Right lung (tissue), 5 donors: ENCODE results near the gene MAPKAPK2. TPM values are rescaled to one million over a fixed set of nuclear protein-coding genes. Genes with fewer than 3 reads are reported as not detected.

ENCODE experiments used
- DNase-seq, 2 donors: peaks; one replicate each; pipeline ENCODE4 v3.0.0-alpha.2; 2013
- polyA plus RNA-seq, 5 donors: library from polyadenylated mRNA; unstranded; fragments of 120-200 nt; gene quantifications; one replicate each; pipeline versions ENCODE4 v1.2.1 to v1.2.3, GENCODE V29; 2013; ENCODE audit warnings: inconsistent platforms in 1 of 5, low replicate concordance in 1 of 5; ENCODE audit not compliant: insufficient read length in 5 of 5, insufficient read depth in 1 of 5

Gene MAPKAPK2
- polyA plus RNA-seq, 5 donors = 52.1 to 65.9 (median 53.6) TPM

GRCh38 chr1:206700445-206701036 is 15.8 kb downstream of the MAPKAPK2 start:
- DNase-seq = no peak

GRCh38 chr1:206702260-206702659 is 17.6 kb downstream of the MAPKAPK2 start:
- no peak for DNase-seq

GRCh38 chr1:206702803-206703202 is 18.1 kb downstream of the MAPKAPK2 start:
- DNase-seq = no peak

GRCh38 chr1:206703661-206704060 is 19.0 kb downstream of the MAPKAPK2 start:
- no peak for DNase-seq

GRCh38 chr1:206704226-206704625 is 19.5 kb downstream of the MAPKAPK2 start:
- DNase-seq = no peak

- no peak for DNase-seq
These were observed 20.5 kb downstream of the MAPKAPK2 start for GRCh38 chr1:206705191-206705590.

GRCh38 chr1:206705726-206706297 is 21.1 kb downstream of the MAPKAPK2 start:
- no peak for DNase-seq

- DNase-seq = peak; percentile 47 to 59
These were observed 21.6 kb downstream of the MAPKAPK2 start for GRCh38 chr1:206706298-206706791.

- DNase-seq = no peak
These were observed 22.2 kb downstream of the MAPKAPK2 start for GRCh38 chr1:206706806-206707366.

GRCh38 chr1:206708058-206708457 is 23.4 kb downstream of the MAPKAPK2 start:
- DNase-seq = no peak

- DNase-seq = no peak
These were observed 24.2 kb downstream of the MAPKAPK2 start for GRCh38 chr1:206708882-206709281.

GRCh38 chr1:206709322-206709721 is 24.6 kb downstream of the MAPKAPK2 start:
- DNase-seq = no peak

GRCh38 chr1:206709772-206710459 is 25.2 kb downstream of the MAPKAPK2 start:
- no peak for DNase-seq

- DNase-seq = no peak
These were observed 25.7 kb downstream of the MAPKAPK2 start for GRCh38 chr1:206710460-206710823.

- DNase-seq = no peak
These were observed 28.4 kb downstream of the MAPKAPK2 start for GRCh38 chr1:206713070-206713469.

- DNase-seq = no peak
These were observed 29.2 kb downstream of the MAPKAPK2 start for GRCh38 chr1:206713910-206714312.

- DNase-seq = no peak
These were observed 29.8 kb downstream of the MAPKAPK2 start for GRCh38 chr1:206714331-206715058.

GRCh38 chr1:206715120-206715519 is 30.4 kb downstream of the MAPKAPK2 start:
- no peak for DNase-seq

GRCh38 chr1:206715552-206716158 is 30.9 kb downstream of the MAPKAPK2 start:
- no peak for DNase-seq

- DNase-seq = no peak
These were observed 31.6 kb downstream of the MAPKAPK2 start for GRCh38 chr1:206716159-206716869.
